ENCODE measurements around the gene ZNRF2. TPM values are rescaled to one million over a fixed set of nuclear protein-coding genes. Genes with fewer than 3 reads are reported as not detected.

Gene ZNRF2
- total and polyA plus RNA-seq, 2 experiments from 2014 or later = 11.0 to 18.8 TPM

- no peak overlapping the region for H2AFZ ChIP-seq
- no peak for DNase-seq (ENCODE audit: low spot score)
- H3K27me3 ChIP-seq = no peaks in the 10 kb centered on the region
- H3K4me2 ChIP-seq = peak overlapping the region; percentile 42
- no peaks in the 10 kb centered on the region for H3K9me3 ChIP-seq (ENCODE audit: low read depth)
- H3K9me2 ChIP-seq (replicated peaks; ENCODE audit: insufficient read depth) = no peaks in the 10 kb centered on the region
- no peaks in the 10 kb centered on the region for H3K36me3 ChIP-seq (replicated peaks; ENCODE audit: insufficient read depth, low read depth)
- no peaks in the 10 kb centered on the region for H4K20me1 ChIP-seq (ENCODE audit: insufficient read depth, poor library complexity, severe bottlenecking)
- H3K27ac ChIP-seq = peak overlapping the region; percentile 3
- H3K4me3 ChIP-seq = no peak overlapping the region
- TF ChIP-seq EZH2phosphoT487 (IDR thresholded peaks at IDR 0.05; ENCODE audit: low read depth, severe bottlenecking, unreplicated experiment) = no peak
- no peak for TF ChIP-seq EZH2 (IDR thresholded peaks at IDR 0.05; ENCODE audit: borderline replicate concordance)
- TF ChIP-seq CTCF (IDR thresholded peaks at IDR 0.05; ENCODE audit: poor library complexity) = no peak
- WGBS (ENCODE audit: low lambda C conversion rate, missing lambda C conversion rate) = 63% methylated on average over 3 of the region's 3 CpGs
- H3K79me2 ChIP-seq = peaks cover 58% of the 10 kb centered on the region
- peaks cover 12% of the 10 kb centered on the region for H3K4me1 ChIP-seq (ENCODE audit: insufficient read depth)
These were observed 46.0 kb downstream of the ZNRF2 start for GRCh38 chr7:30330134-30331111.

GRCh38 chr7:30331338-30331737, 46.9 kb downstream of the ZNRF2 start:
- H3K4me2 ChIP-seq = no peak overlapping the region
- H3K79me2 ChIP-seq = peaks cover 66% of the 10 kb centered on the region
- H3K4me3 ChIP-seq = no peak overlapping the region
- no peak overlapping the region for H3K27ac ChIP-seq
- DNase-seq (ENCODE audit: low spot score) = no peak
- peaks cover 12% of the 10 kb centered on the region for H3K4me1 ChIP-seq (ENCODE audit: insufficient read depth)
- H3K9me3 ChIP-seq (ENCODE audit: low read depth) = no peaks in the 10 kb centered on the region
- H3K9me2 ChIP-seq (replicated peaks; ENCODE audit: insufficient read depth) = no peaks in the 10 kb centered on the region
- no peaks in the 10 kb centered on the region for H4K20me1 ChIP-seq (ENCODE audit: insufficient read depth, poor library complexity, severe bottlenecking)
- no peak overlapping the region for H2AFZ ChIP-seq
- H3K36me3 ChIP-seq (replicated peaks; ENCODE audit: insufficient read depth, low read depth) = no peaks in the 10 kb centered on the region
- no peaks in the 10 kb centered on the region for H3K27me3 ChIP-seq
- 94% methylated on average over 2 of the region's 2 CpGs for WGBS (ENCODE audit: low lambda C conversion rate, missing lambda C conversion rate)
- TF ChIP-seq CTCF (IDR thresholded peaks at IDR 0.05; ENCODE audit: poor library complexity) (no peak), EZH2phosphoT487 (IDR thresholded peaks at IDR 0.05; ENCODE audit: low read depth, severe bottlenecking, unreplicated experiment) (no peak), EZH2 (IDR thresholded peaks at IDR 0.05; ENCODE audit: borderline replicate concordance) (no peak)

- WGBS (ENCODE audit: low lambda C conversion rate, missing lambda C conversion rate) = 92% methylated on average over 2 of the region's 2 CpGs
- TF ChIP-seq EZH2 (IDR thresholded peaks at IDR 0.05; ENCODE audit: borderline replicate concordance) (no peak), EZH2phosphoT487 (IDR thresholded peaks at IDR 0.05; ENCODE audit: low read depth, severe bottlenecking, unreplicated experiment) (no peak), CTCF (IDR thresholded peaks at IDR 0.05; ENCODE audit: poor library complexity) (no peak)
- Histone ChIP-seq H2AFZ (no peak overlapping the region), H3K27ac (no peak overlapping the region), H3K4me2 (no peak overlapping the region), H3K27me3 (no peaks in the 10 kb centered on the region), H3K4me1 (ENCODE audit: insufficient read depth) (peaks cover 12% of the 10 kb centered on the region), H3K4me3 (no peak overlapping the region), H3K9me2 (replicated peaks; ENCODE audit: insufficient read depth) (no peaks in the 10 kb centered on the region), H3K79me2 (peaks cover 76% of the 10 kb centered on the region), H3K9me3 (ENCODE audit: low read depth) (no peaks in the 10 kb centered on the region), H3K36me3 (replicated peaks; ENCODE audit: insufficient read depth, low read depth) (no peaks in the 10 kb centered on the region), H4K20me1 (ENCODE audit: insufficient read depth, poor library complexity, severe bottlenecking) (no peaks in the 10 kb centered on the region)
- no peak for DNase-seq (ENCODE audit: low spot score)
These were observed 48.2 kb downstream of the ZNRF2 start for GRCh38 chr7:30332549-30332948.
